C4-2B (cell line): ENCODE results near the gene EFEMP2.

Source experiments
- CTCF ChIP-seq: fragments of 450-650 bp; conservative IDR thresholded peaks from 2 replicates; pipeline ENCODE4 v1.5.1; 2017; ENCODE audit warnings: mild to moderate bottlenecking
- ZFX ChIP-seq: fragments of 450-650 bp; IDR thresholded peaks from 2 replicates; pipeline ENCODE4 v1.6.1; 2017

- TF ChIP-seq CTCF = no peak
- TF ChIP-seq ZFX = no peak
Measured at GRCh38 chr11:65879617-65880016, 7.0 kb upstream of the EFEMP2 start, which contains the start of gene CTSW.
